Stimulated activated CD8-positive, alpha-beta memory T cell treated with anti-CD3 and anti-CD28 coated beads, Interleukin-12 subunit alpha, Interleukin-12 subunit beta, amount 100 ng/mL, for 4 hours (primary cell): ENCODE measurements around the gene NPEPL1.

Experiments used
- DNase-seq: peaks from one replicate; pipeline ENCODE4 v3.0.0-alpha.2; 2020; ENCODE audit warnings: low read depth

Gene NPEPL1

GRCh38 chr20:58700823-58701222, 8.2 kb downstream of the NPEPL1 start:
- no peak for DNase-seq

- no peak for DNase-seq
These were observed 9.0 kb downstream of the NPEPL1 start for GRCh38 chr20:58701431-58702160.

GRCh38 chr20:58702161-58702510, 9.5 kb downstream of the NPEPL1 start:
- DNase-seq: no peak

GRCh38 chr20:58702859-58703648, 10.5 kb downstream of the NPEPL1 start:
- no peak for DNase-seq

- DNase-seq: no peak
These were observed 11.3 kb downstream of the NPEPL1 start for GRCh38 chr20:58703765-58704371.

GRCh38 chr20:58705208-58705926, 12.8 kb downstream of the NPEPL1 start:
- no peak for DNase-seq

- no peak for DNase-seq
These were observed 13.7 kb downstream of the NPEPL1 start for GRCh38 chr20:58706150-58706892.

GRCh38 chr20:58706975-58707681, 14.5 kb downstream of the NPEPL1 start:
- DNase-seq: no peak

GRCh38 chr20:58707770-58708169, 15.2 kb downstream of the NPEPL1 start:
- no peak for DNase-seq

- no peak for DNase-seq
These were observed 15.8 kb downstream of the NPEPL1 start for GRCh38 chr20:58708246-58708931.

GRCh38 chr20:58709013-58709702, 16.6 kb downstream of the NPEPL1 start:
- no peak for DNase-seq

- no peak for DNase-seq
These were observed 17.1 kb downstream of the NPEPL1 start for GRCh38 chr20:58709703-58710039.

- DNase-seq: no peak
These were observed 18.1 kb downstream of the NPEPL1 start for GRCh38 chr20:58710481-58711265.

- no peak for DNase-seq
These were observed 18.9 kb downstream of the NPEPL1 start for GRCh38 chr20:58711266-58712051.

- DNase-seq: no peak
These were observed 19.7 kb downstream of the NPEPL1 start for GRCh38 chr20:58712151-58712791.

GRCh38 chr20:58712806-58713731, 20.5 kb downstream of the NPEPL1 start:
- no peak for DNase-seq
